HepG2 (cell line): ENCODE measurements around the gene SYAP1. TPM values are rescaled to one million over a fixed set of nuclear protein-coding genes. Genes with fewer than 3 reads are reported as not detected.

ENCODE experiments used
- ATF2 ChIP-seq: sonication (generic); formaldehyde crosslinking; IDR thresholded peaks from 2 replicates; pipeline ENCODE4 v1.4.0; 2020; ENCODE audit warnings: missing genetic modification reagents
- EZH2 ChIP-seq: conservative IDR thresholded peaks from 2 replicates; pipeline ENCODE4 v1.6.1; 2012; ENCODE audit warnings: mild to moderate bottlenecking, low read depth, low read length, moderate library complexity
- GABPB1 ChIP-seq: IDR thresholded peaks from 2 replicates; pipeline ENCODE4 v1.6.1; 2016; ENCODE audit warnings: mild to moderate bottlenecking, missing genetic modification reagents, moderate library complexity, missing compliant biosample characterization
- HNRNPL ChIP-seq: fragments of 200-400 bp; formaldehyde crosslinking; IDR thresholded peaks from 2 replicates; pipeline ENCODE4 v1.6.1; 2017; ENCODE audit warnings: mild to moderate bottlenecking, low read depth, low read length
- MAX ChIP-seq: IDR thresholded peaks from 2 replicates; pipeline ENCODE4 v1.6.1; 2012; ENCODE audit warnings: inconsistent platforms
- PHF8 ChIP-seq: sonication (generic); formaldehyde crosslinking; IDR thresholded peaks from 2 replicates; pipeline ENCODE4 v1.5.0; 2020; ENCODE audit warnings: missing genetic modification reagents
- PLSCR1 ChIP-seq: sonication (generic); formaldehyde crosslinking; IDR thresholded peaks from 2 replicates; pipeline ENCODE4 v1.5.0; 2020; ENCODE audit warnings: missing genetic modification reagents, mild to moderate bottlenecking, borderline replicate concordance
- POLR2A ChIP-seq, 2 experiments: IDR thresholded peaks; 2 replicates each; pipeline ENCODE4 v1.6.1; 2011; ENCODE audit warnings: low read depth in 2 of 2, low read length in 2 of 2, mild to moderate bottlenecking in 1 of 2, moderate library complexity in 1 of 2; ENCODE audit not compliant: insufficient read depth in 1 of 2
- ZBTB2 ChIP-seq: sonication (generic); formaldehyde crosslinking; IDR thresholded peaks from 2 replicates; pipeline ENCODE4 v1.8.0; 2022; ENCODE audit warnings: low read depth, missing genetic modification reagents
- ZIK1 ChIP-seq: sonication (generic); formaldehyde crosslinking; IDR thresholded peaks from 2 replicates; pipeline ENCODE4 v1.5.0; 2020; ENCODE audit warnings: mild to moderate bottlenecking, low read depth, missing genetic modification reagents, borderline replicate concordance
- ZNF331 ChIP-seq: sonication (generic); formaldehyde crosslinking; IDR thresholded peaks from 2 replicates; pipeline ENCODE4 v1.4.0; 2020; ENCODE audit warnings: missing genetic modification reagents
- ZNF407 ChIP-seq: sonication (generic); formaldehyde crosslinking; IDR thresholded peaks from one replicate; pipeline ENCODE4 v1.5.1; 2020; ENCODE audit warnings: mild to moderate bottlenecking, missing genetic modification reagents; ENCODE audit errors: not compliant biosample characterization
- ZNF558 ChIP-seq: sonication (generic); formaldehyde crosslinking; IDR thresholded peaks from 2 replicates; pipeline ENCODE4 v1.9.0; 2022; ENCODE audit warnings: mild to moderate bottlenecking, missing genetic modification reagents, borderline replicate concordance
- ZNF607 ChIP-seq: sonication (generic); formaldehyde crosslinking; IDR thresholded peaks from 2 replicates; pipeline ENCODE4 v1.5.1; 2020; ENCODE audit warnings: missing genetic modification reagents, mild to moderate bottlenecking, borderline replicate concordance
- polyA plus RNA-seq, 8 experiments: library from polyadenylated mRNA; depleted of rRNA in 3 of 8; stranded (reverse) in 7 of 8; unstranded in 1 of 8; fragments of >200 nt; fragmentation: Illumina TruSeq in 4 of 8; extraction: Trizol in 4 of 8; gene quantifications; 2 replicates each; pipeline versions ENCODE4 v1.2.1 to v1.2.3, GENCODE V29; 2011 to 2016; ENCODE audit warnings: low read depth in 4 of 8, missing spikeins in 1 of 8, mixed read lengths in 1 of 8; ENCODE audit not compliant: insufficient read depth in 1 of 8
- total RNA-seq, 5 experiments: library from RNA; depleted of rRNA; stranded (reverse); fragments of >200 nt; fragmentation: Illumina TruSeq; extraction: Trizol; gene quantifications; 2 replicates each; pipeline ENCODE4 v1.2.3, GENCODE V29; 2016; ENCODE audit warnings: low read depth in 1 of 5

The SYAP1 gene
- total and polyA plus RNA-seq, 2 of the 13 experiments (the other 11 are each of a cell fraction or from before 2014, with no cell fraction given), result 4.9 to 18.5 TPM

GRCh38 chrX:16712548-16713155 is 6.8 kb upstream of the SYAP1 start, which contains the start of gene CTPS2 (continued):
- TF ChIP-seq GABPB1 (0 out of 2 replicates have a peak, but pooled peaks have one; percentile 19), ATF2 (CRISPR knock-in tag) (0 out of 2 replicates have a peak, but pooled peaks have one; percentile 18), POLR2A (IDR thresholded peaks at IDR 0.05; ENCODE audit: insufficient read depth in 1 of 2, low read depth in 2 of 2, low read length in 2 of 2) (peak; percentile 59 to 66; a peak in 3 of 4 replicates), MAX (peak; percentile 33; the same call in 1 of the 2 replicates), HNRNPL (0 out of 2 replicates have a peak, but pooled peaks have one; percentile 18), ZNF331 (CRISPR knock-in tag) (0 out of 2 replicates have a peak, but pooled peaks have one; percentile 36), ZNF407 (CRISPR knock-in tag) (peak; percentile 32), ZNF558 (0 out of 2 replicates have a peak, but pooled peaks have one; percentile 49), ZNF607 (CRISPR knock-in tag) (peak; percentile 48; the same call in 1 of the 2 replicates), PLSCR1 (CRISPR knock-in tag) (no peak), PHF8 (CRISPR knock-in tag) (peak; percentile 66), EZH2 (no peak), ZBTB2 (CRISPR knock-in tag) (0 out of 2 replicates have a peak, but pooled peaks have one; percentile 21), ZIK1 (peak; percentile 99)
